NCI-H187 treated with DMSO at 0.1 percent for 48 hours (cell line): Measurements from ENCODE around the gene GFPT2.

Experiments
- DNase-seq: peaks from one replicate; lab custom pipeline; 2025; lab: John Stamatoyannopoulos, UW

The GFPT2 gene

DNA sequence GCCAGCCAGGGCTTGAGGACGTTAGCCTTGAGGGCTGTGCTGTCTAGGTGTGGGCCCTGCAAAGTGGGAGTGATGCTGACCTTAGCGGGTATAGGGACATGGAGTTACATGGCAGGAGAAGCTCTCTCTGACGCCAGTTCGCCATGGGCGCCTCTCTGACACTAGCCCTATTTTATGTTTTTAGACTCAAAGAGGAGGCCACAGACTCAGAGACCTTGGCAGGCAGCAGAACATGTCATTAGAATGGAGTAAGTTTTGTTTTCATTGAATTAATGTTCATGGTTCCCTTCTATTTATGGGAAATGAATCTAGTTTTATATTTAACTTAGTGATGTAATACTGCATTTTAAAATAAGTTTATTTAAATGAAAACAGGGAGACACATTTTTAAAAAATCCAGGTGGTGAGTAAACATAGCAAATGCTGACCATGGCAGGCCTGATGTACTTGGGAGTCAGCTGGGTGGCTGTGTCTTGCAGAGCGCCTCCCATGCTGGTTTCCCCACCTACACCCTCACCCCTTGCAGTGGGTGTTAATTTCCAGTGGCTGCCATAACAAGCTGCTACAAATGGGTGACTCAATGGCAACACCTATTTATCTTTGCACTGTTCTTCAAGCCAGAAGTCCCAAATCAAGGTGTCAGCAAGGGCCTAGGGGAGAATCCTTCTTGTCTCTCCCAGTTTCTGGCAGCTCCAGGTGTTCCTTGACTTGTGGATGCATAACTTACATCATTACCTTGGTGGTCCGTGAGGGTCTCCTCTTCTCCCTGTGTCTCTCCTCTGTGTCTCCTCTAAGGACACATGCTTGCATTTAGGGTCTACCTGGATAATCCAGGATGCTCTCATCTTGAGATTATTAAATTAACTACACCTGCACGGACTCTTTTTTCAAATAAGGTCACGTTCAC, 25.6 kb upstream of the GFPT2 start:
- no peak for DNase-seq

- DNase-seq, result no peak
Measured at GRCh38 chr5:180377556-180378197, 24.5 kb upstream of the GFPT2 start.

DNA sequence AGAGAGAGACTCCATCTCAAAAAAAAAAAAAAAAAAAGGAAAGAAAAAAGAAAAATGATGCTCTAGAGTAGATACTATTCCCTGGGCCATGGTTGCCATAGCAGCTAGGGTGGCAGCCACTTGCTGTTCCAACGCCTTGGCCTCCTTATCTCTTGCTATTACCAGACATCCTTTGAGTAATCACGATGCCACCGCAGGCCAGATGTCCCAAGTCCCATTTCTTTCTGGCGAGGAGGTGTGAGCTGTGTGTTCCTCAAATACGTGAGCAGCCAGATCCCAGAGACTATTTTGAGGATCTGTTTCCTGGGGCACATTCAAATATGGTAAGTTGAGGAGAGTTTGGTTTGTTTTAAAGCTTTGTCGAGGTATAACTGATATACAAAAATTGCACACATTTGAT, 23.4 kb upstream of the GFPT2 start:
- DNase-seq, result no peak

DNA sequence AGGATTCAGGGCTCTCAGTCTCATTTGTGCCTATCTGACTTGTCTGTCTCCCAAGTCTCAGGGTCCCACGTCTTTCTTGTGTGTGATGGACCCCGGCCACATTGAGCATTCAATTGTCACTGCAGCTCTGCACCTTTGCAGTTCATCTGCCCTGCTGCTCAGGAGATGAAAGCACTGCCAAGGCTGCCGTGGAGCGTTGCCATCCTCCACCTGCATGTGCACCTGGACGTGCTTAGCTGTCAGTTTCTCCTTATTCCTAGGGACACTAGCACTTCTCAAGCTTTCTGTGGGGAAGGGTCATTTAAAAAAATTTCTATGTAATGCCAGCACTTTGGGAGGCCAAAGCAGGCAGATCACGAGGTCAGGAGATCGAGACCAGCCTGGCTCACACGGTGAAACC, 22.8 kb upstream of the GFPT2 start:
- DNase-seq, result no peak

DNA sequence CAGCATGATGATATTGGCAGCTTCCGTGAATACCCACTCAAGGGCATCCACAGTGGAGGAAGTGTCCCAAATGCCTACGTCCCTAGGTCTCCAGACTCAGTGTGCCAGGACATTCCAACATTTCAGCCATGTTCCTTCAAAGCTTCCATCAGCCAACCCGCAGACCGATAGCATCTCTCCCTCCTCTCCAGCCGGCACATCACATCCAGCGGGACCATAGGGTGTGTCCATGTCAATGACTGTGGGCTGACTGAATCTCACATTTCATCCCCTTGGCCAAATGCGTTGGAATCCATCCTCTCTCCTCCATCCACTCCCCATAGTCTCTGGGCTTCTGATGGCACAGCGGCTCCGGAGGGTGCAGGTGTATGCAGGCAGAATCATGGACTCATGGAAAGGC, 22.2 kb upstream of the GFPT2 start:
- DNase-seq, result no peak

GRCh38 chr5:180373870-180374269, 20.7 kb upstream of the GFPT2 start:
- DNase-seq, result no peak

GRCh38 chr5:180373454-180373853, 20.3 kb upstream of the GFPT2 start:
- no peak for DNase-seq

DNA sequence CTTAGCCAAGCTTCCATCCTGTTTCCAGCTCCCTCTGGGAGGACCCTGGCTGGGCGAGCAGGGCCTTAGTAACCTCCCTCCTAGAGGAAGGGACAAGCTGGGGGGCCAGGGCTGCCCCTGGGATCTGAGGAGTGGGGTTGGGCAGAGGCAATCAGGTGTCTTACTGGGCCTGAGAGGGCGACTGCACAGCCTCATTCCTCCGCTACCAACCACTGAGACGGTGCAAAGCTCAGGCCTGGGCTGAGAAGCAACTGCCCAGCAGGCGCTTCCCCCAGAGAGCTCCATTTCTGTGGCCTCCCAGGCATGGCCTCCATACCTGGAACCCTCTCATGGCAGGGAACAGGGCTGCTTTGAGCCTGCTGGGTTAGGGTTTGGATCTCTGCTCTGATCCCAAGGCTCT, 18.8 kb upstream of the GFPT2 start:
- no peak for DNase-seq

DNA sequence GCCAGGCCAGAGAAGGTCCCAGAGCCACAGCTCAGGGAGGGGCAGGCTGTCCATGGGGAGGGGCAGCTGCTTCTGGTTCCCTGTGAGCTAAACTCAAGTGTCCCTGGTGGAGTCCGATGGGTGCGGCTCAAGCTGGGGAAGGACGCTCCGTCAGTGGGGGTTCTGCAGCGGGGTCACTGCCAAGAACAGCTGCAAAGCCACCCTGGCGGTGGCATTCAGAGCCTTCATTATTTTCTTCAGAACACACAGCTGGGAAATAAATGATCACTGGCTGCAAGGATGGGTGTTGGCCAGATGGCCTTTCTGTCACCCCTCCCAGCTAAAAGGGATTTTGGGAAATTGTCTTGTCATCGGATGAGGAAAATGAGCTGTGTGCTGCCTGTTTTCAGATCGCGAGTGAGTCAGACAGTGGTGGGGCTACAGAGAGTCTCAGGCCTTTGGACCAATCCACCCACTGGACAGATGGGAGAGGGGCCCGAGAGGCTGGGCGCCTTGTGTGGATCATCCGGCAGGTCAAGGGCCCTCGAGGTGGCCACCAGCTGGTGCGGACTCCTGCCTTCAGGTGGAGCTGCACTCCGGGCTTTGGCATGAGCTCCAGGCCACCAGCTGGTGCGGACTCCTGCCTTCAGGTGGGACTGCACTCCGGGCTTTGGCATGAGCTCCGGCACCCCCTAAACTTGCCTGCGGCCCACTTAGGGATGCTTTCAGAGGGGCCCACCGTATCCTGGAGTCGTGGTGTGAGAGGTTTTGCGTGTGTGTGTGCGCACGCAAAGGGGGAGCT, 17.9 kb upstream of the GFPT2 start:
- no peak for DNase-seq

DNA sequence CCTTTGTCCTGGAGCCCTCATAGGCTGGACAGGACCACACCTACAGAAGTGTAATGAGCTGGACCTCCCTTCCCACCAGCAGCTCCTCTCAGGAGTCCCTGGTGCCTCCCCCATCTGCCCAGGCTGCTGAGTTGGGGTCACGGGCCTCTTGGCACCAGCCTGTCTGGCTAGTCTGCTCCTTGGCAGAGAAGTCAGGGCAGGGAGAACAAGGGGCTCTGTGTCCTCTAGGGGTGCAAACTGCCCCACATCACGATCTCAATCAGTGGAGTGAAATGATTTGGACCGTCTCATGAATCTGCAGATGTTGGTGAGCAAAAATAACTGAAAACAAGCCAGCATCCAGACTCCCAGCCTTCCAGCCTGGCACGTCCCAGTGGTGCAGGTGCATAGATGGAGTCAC, 14.9 kb upstream of the GFPT2 start:
- no peak for DNase-seq

- no peak for DNase-seq
Measured at GRCh38 chr5:180367300-180367699, 14.2 kb upstream of the GFPT2 start.

DNA sequence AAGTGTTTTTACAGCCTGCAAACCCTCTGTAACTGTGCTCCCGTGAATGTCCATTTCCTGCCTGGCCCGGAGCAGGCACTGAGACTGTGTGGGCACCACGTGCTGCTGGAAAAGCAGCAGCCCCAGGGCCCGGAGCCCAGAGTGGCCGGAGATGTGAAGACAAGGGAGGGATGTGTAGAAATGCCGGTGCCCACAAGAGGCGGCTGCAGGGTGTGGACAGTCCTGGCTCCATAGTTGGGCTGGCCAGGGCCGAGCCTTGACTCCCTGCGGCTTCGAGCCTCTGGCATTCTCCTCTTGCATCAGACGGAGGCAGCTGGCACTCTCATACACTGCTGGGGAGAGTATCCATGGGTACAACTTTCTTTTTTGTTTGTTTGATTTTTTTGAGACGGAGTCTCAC, 13.2 kb upstream of the GFPT2 start:
- no peak for DNase-seq

DNA sequence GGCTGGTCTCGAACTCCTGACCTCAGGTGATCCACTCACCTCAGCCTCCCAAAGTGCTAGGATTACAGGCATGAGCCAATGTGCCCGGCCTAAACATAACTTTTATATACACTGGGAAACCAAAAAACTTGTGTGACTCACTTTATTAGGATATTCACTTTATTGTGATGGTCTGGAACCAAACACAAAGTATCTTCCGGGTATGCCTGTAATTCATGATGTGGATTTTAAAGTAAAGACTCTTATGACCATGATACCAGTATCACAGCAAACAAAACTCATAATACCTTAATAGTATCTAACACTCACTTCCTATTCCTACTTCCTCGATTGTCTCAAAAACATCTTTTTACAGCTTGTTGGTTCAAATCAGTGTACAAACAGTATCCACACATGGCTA, 12.7 kb upstream of the GFPT2 start:
- DNase-seq, result no peak

- DNase-seq, result no peak
Measured at GRCh38 chr5:180364306-180364856, 11.2 kb upstream of the GFPT2 start.

- DNase-seq, result no peak
Measured at GRCh38 chr5:180360078-180360957, 7.2 kb upstream of the GFPT2 start.

- no peak for DNase-seq
Measured at GRCh38 chr5:180358694-180359093, 5.6 kb upstream of the GFPT2 start.

- no peak for DNase-seq
Measured at GRCh38 chr5:180358179-180358578, 5.0 kb upstream of the GFPT2 start.

DNA sequence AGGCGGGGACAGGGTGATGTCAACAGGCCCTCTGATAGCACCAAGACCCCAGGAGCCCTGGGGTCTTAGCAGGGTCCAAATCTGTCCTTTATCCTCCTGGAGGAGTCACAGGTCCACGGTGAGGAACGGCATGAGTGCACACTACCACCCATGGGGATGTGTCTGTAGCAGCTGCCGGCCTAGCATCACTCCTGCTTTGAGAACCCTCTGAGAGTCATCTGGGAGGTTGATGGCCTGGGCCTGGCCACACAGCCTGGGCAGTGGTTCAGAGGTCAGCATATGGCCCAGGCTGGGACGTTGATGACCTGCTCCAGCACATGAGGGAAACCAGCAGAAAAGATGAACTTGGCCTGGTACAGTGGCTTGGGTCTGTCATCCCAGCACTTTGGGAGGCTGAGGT, 1.8 kb upstream of the GFPT2 start:
- no peak for DNase-seq

- DNase-seq, result no peak
Measured at GRCh38 chr5:180353980-180354452, 880 bp upstream of the GFPT2 start.

DNA sequence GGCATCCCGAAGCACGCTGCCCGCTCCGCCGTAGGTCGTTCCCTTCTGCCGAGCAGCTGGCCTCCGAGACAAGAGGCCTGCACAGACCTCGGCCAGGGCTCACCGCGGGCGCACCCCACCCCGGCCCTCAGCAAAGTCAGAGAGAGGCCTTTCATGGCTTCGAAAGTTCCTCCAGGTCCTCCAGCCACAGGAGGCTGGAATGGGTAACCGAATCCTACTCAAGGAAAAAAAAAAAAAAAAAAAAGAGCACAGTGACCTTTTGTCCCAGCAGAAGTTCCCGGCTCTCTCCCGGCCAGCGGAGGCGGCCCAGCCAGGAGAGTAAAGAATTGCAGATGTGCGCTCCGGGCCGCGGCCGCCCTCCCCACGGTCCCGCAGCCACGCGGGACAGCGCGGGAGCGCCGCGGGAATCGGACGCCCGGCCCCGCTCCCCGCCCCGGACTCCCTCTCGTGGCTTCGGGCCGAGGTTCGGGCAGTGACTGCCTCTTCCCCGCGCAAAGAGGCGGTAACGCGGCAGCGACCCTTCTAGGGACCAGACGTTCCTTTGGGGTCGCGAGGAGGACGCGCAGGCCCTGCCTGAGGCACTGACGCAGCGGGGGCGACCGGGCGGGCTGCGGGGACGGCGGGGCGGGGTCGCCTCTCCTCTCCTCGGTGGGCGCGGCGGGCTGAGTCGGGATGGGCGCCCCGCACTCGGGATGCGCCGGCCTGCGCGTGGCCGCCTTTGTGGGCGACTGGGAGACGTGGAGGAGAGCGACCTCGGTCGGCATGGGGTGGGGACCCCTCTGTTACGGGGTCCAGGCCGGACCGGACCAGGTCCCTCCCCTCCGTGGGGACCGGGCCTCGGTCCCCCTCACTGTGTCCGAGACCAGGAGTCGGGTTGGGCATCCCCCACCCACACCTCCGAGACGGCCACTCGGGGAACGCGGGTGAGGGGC, 754 bp downstream of the GFPT2 start:
- DNase-seq, result no peak
